Measurements from ENCODE around the gene SHLD3.
"Not testable (repeated sequence)": the region's sequence is repeated elsewhere in the genome, so short reads cannot be mapped to it uniquely, and the experiment has no call there.

Gene SHLD3, protein sequence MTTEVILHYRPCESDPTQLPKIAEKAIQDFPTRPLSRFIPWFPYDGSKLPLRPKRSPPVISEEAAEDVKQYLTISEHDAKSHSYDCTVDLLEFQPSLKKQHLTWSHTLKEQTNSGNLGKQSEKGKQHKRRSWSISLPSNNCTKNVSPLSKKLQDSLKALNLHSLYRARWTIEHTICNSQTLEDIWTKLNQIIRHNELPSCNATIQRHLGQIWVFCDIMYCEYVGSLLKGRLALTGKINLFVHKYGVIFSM

DNA sequence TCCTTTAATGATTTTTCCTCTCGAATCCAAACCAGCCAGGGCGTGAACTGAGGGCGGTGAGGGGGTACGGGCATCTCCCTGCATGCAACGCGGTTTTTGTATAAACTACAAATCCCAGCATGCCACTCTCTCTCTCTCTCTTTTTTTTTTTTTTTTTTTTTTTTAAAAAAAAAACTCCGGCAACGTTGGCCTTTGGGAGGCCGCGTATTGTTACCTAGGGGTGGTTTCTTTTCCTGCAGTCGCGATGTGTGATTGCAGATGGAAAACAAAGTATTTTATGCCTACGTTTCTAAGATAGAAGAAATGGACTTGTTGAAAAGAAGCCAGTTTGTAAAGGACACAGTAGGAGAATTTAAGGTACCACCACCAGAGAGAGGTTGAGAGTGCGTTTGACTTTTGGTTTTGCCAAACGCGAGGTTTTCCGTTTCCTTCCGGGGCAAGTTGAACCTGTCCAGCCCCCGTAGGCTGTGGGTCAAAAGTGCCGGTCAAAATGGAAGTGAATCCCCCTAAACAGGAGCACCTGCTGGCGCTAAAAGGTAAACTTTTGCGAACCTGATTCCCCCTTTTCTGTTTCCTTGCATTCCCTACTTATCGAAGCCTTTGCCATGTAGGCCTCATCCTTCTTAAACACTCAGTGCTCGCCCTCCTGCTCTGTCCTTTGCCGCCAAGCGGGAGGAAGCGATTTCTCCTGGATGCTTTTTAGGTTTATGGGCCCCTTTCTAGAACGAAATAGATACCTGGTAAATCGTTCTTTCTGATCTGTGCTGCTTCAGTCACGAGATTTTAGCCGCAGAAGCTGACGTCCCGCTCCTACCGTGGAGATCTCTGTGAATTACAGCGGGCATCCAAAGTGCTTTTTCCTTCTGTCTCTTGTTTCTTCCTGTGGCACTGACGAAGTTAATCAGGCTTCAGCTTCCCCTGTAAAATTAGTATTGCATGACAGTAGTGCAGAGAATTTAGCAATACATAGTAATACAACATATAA lies at the start of gene SHLD3, which contains the start of gene TRAPPC13:
TSS of gene SHLD3 (plus strand) at position 457 of the 985 bp plus-strand sequence. CDS start 4,561 bp downstream, outside the sequence.
TSS of gene TRAPPC13 (plus strand) at position 457 of the 985 bp plus-strand sequence. CDS start at position 491, 34 bp downstream.
- H3K4me3 ChIP-seq (ENCODE audit: low read depth, low read length) = peak within 1 kb of the TSS; percentile 96
- TF ChIP-seq, protein P1, sequence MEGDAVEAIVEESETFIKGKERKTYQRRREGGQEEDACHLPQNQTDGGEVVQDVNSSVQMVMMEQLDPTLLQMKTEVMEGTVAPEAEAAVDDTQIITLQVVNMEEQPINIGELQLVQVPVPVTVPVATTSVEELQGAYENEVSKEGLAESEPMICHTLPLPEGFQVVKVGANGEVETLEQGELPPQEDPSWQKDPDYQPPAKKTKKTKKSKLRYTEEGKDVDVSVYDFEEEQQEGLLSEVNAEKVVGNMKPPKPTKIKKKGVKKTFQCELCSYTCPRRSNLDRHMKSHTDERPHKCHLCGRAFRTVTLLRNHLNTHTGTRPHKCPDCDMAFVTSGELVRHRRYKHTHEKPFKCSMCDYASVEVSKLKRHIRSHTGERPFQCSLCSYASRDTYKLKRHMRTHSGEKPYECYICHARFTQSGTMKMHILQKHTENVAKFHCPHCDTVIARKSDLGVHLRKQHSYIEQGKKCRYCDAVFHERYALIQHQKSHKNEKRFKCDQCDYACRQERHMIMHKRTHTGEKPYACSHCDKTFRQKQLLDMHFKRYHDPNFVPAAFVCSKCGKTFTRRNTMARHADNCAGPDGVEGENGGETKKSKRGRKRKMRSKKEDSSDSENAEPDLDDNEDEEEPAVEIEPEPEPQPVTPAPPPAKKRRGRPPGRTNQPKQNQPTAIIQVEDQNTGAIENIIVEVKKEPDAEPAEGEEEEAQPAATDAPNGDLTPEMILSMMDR (IDR thresholded peaks at IDR 0.05; ENCODE audit: low read depth, low read length) = no peak

DNA sequence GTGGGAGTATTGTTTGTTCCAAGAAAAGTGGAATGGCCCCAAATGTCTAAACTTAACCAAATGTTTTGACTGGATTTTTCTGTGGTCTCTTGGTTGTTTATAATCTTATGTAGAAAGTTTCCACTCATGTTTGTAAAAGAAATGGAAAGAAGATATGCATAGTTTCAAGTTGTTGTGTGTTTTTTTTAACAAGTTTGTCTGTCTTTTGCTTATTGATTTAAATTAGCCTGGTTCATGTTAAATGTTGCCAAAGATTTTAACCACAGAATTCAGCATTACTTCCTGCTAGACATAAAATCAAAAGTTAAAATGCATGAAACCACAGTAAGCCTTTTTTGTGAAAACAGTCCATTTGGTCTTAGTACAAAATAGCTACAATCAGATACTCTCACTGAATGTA lies 47.7 kb upstream of the SHLD3 start:
- TF ChIP-seq, protein P1 (IDR thresholded peaks at IDR 0.05; ENCODE audit: low read depth, low read length) = no peak
- H3K4me3 ChIP-seq (ENCODE audit: low read depth, low read length) = no peak overlapping the region

DNA sequence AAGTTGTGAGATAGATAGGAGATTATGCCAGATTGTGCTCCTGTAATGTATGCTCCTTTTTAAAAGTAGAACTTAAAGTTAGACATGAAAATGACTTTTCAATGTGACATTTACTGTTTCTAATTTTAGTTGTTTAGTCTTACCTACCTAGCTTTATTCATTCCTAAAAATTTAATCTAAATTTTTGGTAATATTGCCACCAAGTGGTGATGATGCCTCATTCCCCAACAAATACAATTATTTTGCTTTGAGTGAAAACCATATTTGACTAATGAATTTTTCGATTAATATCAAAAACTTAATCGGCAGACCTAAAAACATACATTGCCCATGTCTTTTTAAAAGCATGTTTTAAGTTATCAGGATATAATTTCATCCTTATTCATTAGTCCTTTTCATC lies 36.1 kb upstream of the SHLD3 start:
- no peak overlapping the region for H3K4me3 ChIP-seq (ENCODE audit: low read depth, low read length)
- TF ChIP-seq, protein P1 (IDR thresholded peaks at IDR 0.05; ENCODE audit: low read depth, low read length) = no peak

DNA sequence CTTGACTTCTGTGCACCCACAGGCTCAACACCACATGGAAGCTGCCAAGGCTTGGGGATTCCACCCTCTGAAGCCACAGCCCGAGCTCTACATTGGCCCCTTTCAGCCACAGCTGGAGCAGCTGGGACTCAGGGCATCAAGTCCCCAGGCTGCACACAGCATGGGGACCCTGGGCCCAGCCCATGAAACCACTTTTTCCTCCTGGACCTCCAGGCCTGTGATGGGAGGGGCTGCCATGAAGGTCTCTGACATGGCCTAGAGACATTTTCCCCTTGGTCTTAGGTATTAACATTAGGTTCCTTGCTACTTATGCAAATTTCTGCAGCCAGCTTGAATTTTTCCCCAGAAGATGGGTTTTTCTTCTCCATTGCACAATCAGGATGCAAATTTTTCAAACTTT lies 23.1 kb upstream of the SHLD3 start:
- not testable (repeated sequence) for H3K4me3 ChIP-seq (ENCODE audit: low read depth, low read length)

DNA sequence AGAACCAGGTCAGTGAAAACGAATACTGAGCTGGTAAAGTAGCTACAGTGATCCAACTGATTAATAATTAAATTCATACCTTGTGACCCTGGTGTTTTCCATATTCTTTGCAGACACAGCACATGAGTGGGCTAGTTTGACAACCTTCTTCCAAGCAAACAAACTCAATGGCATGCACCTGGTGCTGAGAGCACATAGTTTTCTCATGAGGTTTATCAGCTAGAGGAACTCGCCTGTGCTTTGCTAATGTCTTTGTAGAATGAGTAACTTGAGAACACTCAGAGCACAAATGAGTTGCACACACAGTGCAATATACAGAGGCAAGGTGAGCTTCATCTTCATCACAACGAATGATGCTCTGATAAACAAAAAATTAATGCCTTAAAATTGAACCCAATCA lies 13.3 kb upstream of the SHLD3 start:
- TF ChIP-seq, protein P1 (IDR thresholded peaks at IDR 0.05; ENCODE audit: low read depth, low read length) = no peak
- no peak overlapping the region for H3K4me3 ChIP-seq (ENCODE audit: low read depth, low read length)

DNA sequence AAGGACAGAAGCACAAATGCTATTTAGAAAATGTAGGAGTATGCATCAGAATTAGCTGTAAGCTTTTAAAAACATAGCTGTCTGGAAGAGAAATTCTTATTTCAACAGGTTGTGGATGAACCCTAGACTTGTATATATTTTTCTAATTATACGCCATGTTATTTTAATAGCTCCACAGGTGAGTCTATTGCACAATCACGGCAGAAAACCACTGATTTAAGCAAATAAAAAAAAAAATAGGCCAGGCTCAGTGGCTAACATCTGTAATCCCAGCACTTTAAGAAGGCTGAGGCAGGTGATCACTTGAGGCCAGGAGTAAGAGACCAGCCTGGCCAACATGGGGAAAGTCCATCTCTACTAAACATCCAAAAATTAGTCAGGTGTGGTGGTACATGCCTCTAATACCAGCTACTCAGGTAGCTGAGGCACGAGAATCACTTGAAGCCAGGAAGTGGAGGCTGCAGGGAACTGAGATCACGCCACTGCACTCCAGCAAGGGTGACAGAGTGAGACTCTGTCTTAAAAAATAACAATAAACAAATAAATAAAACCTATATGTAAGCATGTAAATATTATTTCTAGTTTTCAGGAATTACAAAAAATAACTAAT lies 12.4 kb upstream of the SHLD3 start:
- TF ChIP-seq, protein P1 (IDR thresholded peaks at IDR 0.05; ENCODE audit: low read depth, low read length) = no peak

DNA sequence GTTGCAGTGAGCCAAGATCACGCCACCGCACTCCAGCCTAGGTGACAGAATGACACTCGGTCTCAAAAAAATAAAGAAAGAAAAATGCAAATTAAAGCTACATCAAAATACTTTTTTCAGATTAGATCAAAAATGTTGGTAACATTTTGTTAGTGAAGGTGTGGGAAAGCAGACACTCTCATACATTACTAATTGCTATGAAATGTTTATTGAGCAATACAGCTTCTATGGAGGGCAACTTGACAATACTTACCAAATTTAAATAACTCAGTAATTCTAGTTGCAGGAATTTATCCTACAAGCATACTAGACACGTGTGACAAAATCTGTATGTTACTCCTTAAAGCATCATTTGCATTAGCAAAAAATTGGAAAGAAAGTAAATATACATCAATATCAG lies 4.8 kb upstream of the SHLD3 start:
- TF ChIP-seq, protein P1 (IDR thresholded peaks at IDR 0.05; ENCODE audit: low read depth, low read length) = no peak
- H3K4me3 ChIP-seq (ENCODE audit: low read depth, low read length) = no peak overlapping the region

More for the DNA sequence above, 12.4 kb upstream of the SHLD3 start:
- no peak overlapping the region for H3K4me3 ChIP-seq (ENCODE audit: low read depth, low read length)

DNA sequence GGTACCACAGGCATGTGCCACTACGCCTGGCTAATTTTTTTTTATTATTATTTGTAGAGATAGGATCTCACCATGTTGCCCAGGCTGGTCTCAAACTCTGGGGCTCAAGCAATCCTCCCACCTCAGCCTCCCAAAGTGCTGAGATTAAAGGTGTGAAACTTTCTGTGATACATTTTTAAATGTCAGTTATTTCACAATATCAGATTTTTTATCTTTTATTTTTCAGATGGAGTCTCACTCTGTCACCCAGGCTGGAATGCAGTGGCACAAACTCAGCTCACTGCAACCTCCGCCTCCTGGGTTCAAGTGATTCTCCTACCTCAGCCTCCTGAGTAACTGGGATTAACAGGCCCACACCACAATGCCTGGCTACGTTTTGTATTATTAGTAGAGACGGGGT lies 2.9 kb upstream of the SHLD3 start:
- H3K4me3 ChIP-seq (ENCODE audit: low read depth, low read length) = not testable (repeated sequence)

Measured in WI38 (cell line).